ENCODE data around the gene PICK1.

Gene PICK1

GRCh38 chr22:38062791-38063190 is 5.6 kb downstream of the PICK1 start:
- Histone ChIP-seq H3K4me1 (ENCODE audit: control insufficient read depth, insufficient read depth, low read length, poor library complexity, severe bottlenecking) (no peaks in the 10 kb centered on the region), H3K9me3 (ENCODE audit: control insufficient read depth, low read length) (no peaks in the 10 kb centered on the region), H3K36me3 (ENCODE audit: control insufficient read depth, insufficient read depth, low read length) (peaks cover 21% of the 10 kb centered on the region), H3K4me3 (ENCODE audit: extremely low read depth, insufficient read depth, low read length, poor library complexity, severe bottlenecking) (no peak overlapping the region), H3K27ac (ENCODE audit: low read depth, low read length, severe bottlenecking) (no peak overlapping the region)
- WGBS, 2 experiments (ENCODE audit: insufficient coverage in 2 of 2): 95 to 100% methylated on average over 3 to 5 of the region's 6 CpGs

- H3K4me3 ChIP-seq (ENCODE audit: extremely low read depth, insufficient read depth, low read length, poor library complexity, severe bottlenecking): no peak overlapping the region
- no peak overlapping the region for H3K27ac ChIP-seq (ENCODE audit: low read depth, low read length, severe bottlenecking)
- H3K36me3 ChIP-seq (ENCODE audit: control insufficient read depth, insufficient read depth, low read length): peaks cover 5% of the 10 kb centered on the region
- H3K9me3 ChIP-seq (ENCODE audit: control insufficient read depth, low read length): no peaks in the 10 kb centered on the region
- H3K4me1 ChIP-seq (ENCODE audit: control insufficient read depth, insufficient read depth, low read length, poor library complexity, severe bottlenecking): no peaks in the 10 kb centered on the region
- 96 to 98% methylated on average over 7 to 8 of the region's 8 CpGs for WGBS, 2 experiments (ENCODE audit: insufficient coverage in 2 of 2)
These were observed 8.3 kb downstream of the PICK1 start for GRCh38 chr22:38065539-38065938.

- Histone ChIP-seq H3K4me3 (ENCODE audit: extremely low read depth, insufficient read depth, low read length, poor library complexity, severe bottlenecking) (no peak overlapping the region), H3K36me3 (ENCODE audit: control insufficient read depth, insufficient read depth, low read length) (peaks cover 8% of the 10 kb centered on the region), H3K9me3 (ENCODE audit: control insufficient read depth, low read length) (no peaks in the 10 kb centered on the region), H3K27ac (ENCODE audit: low read depth, low read length, severe bottlenecking) (no peak overlapping the region), H3K4me1 (ENCODE audit: control insufficient read depth, insufficient read depth, low read length, poor library complexity, severe bottlenecking) (no peaks in the 10 kb centered on the region)
- WGBS, 2 experiments (ENCODE audit: insufficient coverage in 2 of 2): 94 to 98% methylated on average over 9 to 10 of the region's 13 CpGs
These were observed 9.3 kb downstream of the PICK1 start for GRCh38 chr22:38066381-38067027.

- H3K27ac ChIP-seq (ENCODE audit: low read depth, low read length, severe bottlenecking): no peak overlapping the region
- WGBS, 2 experiments (ENCODE audit: insufficient coverage in 2 of 2): 93 to 99% methylated on average over 7 of the region's 8 CpGs
- H3K4me1 ChIP-seq (ENCODE audit: control insufficient read depth, insufficient read depth, low read length, poor library complexity, severe bottlenecking): no peaks in the 10 kb centered on the region
These were observed 9.8 kb downstream of the PICK1 start for GRCh38 chr22:38067028-38067415.

GRCh38 chr22:38067761-38068360 is 10.7 kb downstream of the PICK1 start:
- Histone ChIP-seq H3K36me3 (ENCODE audit: control insufficient read depth, insufficient read depth, low read length) (peaks cover 8% of the 10 kb centered on the region), H3K9me3 (ENCODE audit: control insufficient read depth, low read length) (no peaks in the 10 kb centered on the region), H3K4me1 (ENCODE audit: control insufficient read depth, insufficient read depth, low read length, poor library complexity, severe bottlenecking) (no peaks in the 10 kb centered on the region), H3K4me3 (ENCODE audit: extremely low read depth, insufficient read depth, low read length, poor library complexity, severe bottlenecking) (no peak overlapping the region), H3K27ac (ENCODE audit: low read depth, low read length, severe bottlenecking) (no peak overlapping the region)
- WGBS, 2 experiments (ENCODE audit: insufficient coverage in 2 of 2): 93 to 94% methylated on average over 13 of the region's 13 CpGs

More at GRCh38 chr22:38067028-38067415, 9.8 kb downstream of the PICK1 start:
- Histone ChIP-seq H3K4me3 (ENCODE audit: extremely low read depth, insufficient read depth, low read length, poor library complexity, severe bottlenecking) (no peak overlapping the region), H3K36me3 (ENCODE audit: control insufficient read depth, insufficient read depth, low read length) (peaks cover 8% of the 10 kb centered on the region), H3K9me3 (ENCODE audit: control insufficient read depth, low read length) (no peaks in the 10 kb centered on the region)

GRCh38 chr22:38068641-38069371 is 11.6 kb downstream of the PICK1 start:
- Histone ChIP-seq H3K9me3 (ENCODE audit: control insufficient read depth, low read length) (no peaks in the 10 kb centered on the region), H3K4me1 (ENCODE audit: control insufficient read depth, insufficient read depth, low read length, poor library complexity, severe bottlenecking) (no peaks in the 10 kb centered on the region), H3K4me3 (ENCODE audit: extremely low read depth, insufficient read depth, low read length, poor library complexity, severe bottlenecking) (no peak overlapping the region), H3K27ac (ENCODE audit: low read depth, low read length, severe bottlenecking) (no peak overlapping the region), H3K36me3 (ENCODE audit: control insufficient read depth, insufficient read depth, low read length) (peaks cover 14% of the 10 kb centered on the region)
- WGBS, 2 experiments (ENCODE audit: insufficient coverage in 2 of 2): 92 to 97% methylated on average over 9 to 11 of the region's 13 CpGs

- H3K4me1 ChIP-seq (ENCODE audit: control insufficient read depth, insufficient read depth, low read length, poor library complexity, severe bottlenecking): no peaks in the 10 kb centered on the region
- H3K9me3 ChIP-seq (ENCODE audit: control insufficient read depth, low read length): no peaks in the 10 kb centered on the region
- peaks cover 14% of the 10 kb centered on the region for H3K36me3 ChIP-seq (ENCODE audit: control insufficient read depth, insufficient read depth, low read length)
- 86 to 88% methylated on average over 9 to 14 of the region's 21 CpGs for WGBS, 2 experiments (ENCODE audit: insufficient coverage in 2 of 2)
- no peak overlapping the region for H3K27ac ChIP-seq (ENCODE audit: low read depth, low read length, severe bottlenecking)
- H3K4me3 ChIP-seq (ENCODE audit: extremely low read depth, insufficient read depth, low read length, poor library complexity, severe bottlenecking): no peak overlapping the region
These were observed 12.4 kb downstream of the PICK1 start for GRCh38 chr22:38069372-38070249.

GRCh38 chr22:38070250-38070921 is 13.2 kb downstream of the PICK1 start:
- Histone ChIP-seq H3K4me1 (ENCODE audit: control insufficient read depth, insufficient read depth, low read length, poor library complexity, severe bottlenecking) (peaks cover 2% of the 10 kb centered on the region), H3K9me3 (ENCODE audit: control insufficient read depth, low read length) (no peaks in the 10 kb centered on the region), H3K36me3 (ENCODE audit: control insufficient read depth, insufficient read depth, low read length) (peaks cover 9% of the 10 kb centered on the region), H3K4me3 (ENCODE audit: extremely low read depth, insufficient read depth, low read length, poor library complexity, severe bottlenecking) (no peak overlapping the region), H3K27ac (ENCODE audit: low read depth, low read length, severe bottlenecking) (no peak overlapping the region)
- WGBS, 2 experiments (ENCODE audit: insufficient coverage in 2 of 2): 86 to 88% methylated on average over 5 to 6 of the region's 11 CpGs

- Histone ChIP-seq H3K27ac (ENCODE audit: low read depth, low read length, severe bottlenecking) (no peak overlapping the region), H3K4me1 (ENCODE audit: control insufficient read depth, insufficient read depth, low read length, poor library complexity, severe bottlenecking) (peaks cover 4% of the 10 kb centered on the region), H3K36me3 (ENCODE audit: control insufficient read depth, insufficient read depth, low read length) (peaks cover 9% of the 10 kb centered on the region), H3K4me3 (ENCODE audit: extremely low read depth, insufficient read depth, low read length, poor library complexity, severe bottlenecking) (no peak overlapping the region), H3K9me3 (ENCODE audit: control insufficient read depth, low read length) (no peaks in the 10 kb centered on the region)
- 94 to 98% methylated on average over 18 to 21 of the region's 22 CpGs for WGBS, 2 experiments (ENCODE audit: insufficient coverage in 2 of 2)
These were observed 14.5 kb downstream of the PICK1 start for GRCh38 chr22:38071421-38072321.
